NCI-H146 treated with DMSO at 0.1 percent for 48 hours (cell line): ENCODE measurements around the gene GLIPR1L1.
"Not testable (repeated sequence)": the region's sequence is repeated elsewhere in the genome, so short reads cannot be mapped to it uniquely, and the experiment has no call there.

Experiments
- DNase-seq: peaks from one replicate; lab custom pipeline; 2025; ENCODE audit not compliant: unreplicated experiment; lab: John Stamatoyannopoulos, UW

The GLIPR1L1 gene, protein sequence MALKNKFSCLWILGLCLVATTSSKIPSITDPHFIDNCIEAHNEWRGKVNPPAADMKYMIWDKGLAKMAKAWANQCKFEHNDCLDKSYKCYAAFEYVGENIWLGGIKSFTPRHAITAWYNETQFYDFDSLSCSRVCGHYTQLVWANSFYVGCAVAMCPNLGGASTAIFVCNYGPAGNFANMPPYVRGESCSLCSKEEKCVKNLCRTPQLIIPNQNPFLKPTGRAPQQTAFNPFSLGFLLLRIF

DNA sequence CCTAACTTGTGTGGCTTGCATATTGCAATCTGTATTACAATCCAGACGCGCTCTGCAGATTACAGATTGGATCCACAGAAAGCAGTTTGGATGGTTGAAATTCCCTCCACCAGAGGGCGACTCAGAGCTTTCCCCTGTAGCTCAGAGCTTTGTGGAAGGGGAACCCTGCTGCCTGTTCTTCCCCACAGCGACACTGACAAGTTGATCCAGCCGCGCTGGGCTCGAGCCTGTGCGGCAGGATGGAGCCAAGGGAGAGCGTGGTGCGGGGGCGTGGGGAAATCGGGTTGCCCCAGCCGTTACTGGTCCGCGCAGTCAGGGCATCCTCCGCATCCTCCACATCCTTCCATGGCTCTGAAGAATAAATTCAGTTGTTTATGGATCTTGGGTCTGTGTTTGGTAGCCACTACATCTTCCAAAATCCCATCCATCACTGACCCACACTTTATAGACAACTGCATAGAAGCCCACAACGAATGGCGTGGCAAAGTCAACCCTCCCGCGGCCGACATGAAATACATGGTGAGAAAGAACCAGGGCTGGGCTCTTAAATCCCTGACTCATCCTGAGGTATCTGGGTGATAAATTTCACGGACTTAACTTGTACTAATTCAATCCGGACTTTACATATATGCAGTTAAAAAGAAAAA, at the start of gene GLIPR1L1:
TSS of gene GLIPR1L1 (plus strand) at position 287 of the 647 bp plus-strand sequence. CDS start at position 346, 59 bp downstream.
- DNase-seq = peak; percentile 81

DNA sequence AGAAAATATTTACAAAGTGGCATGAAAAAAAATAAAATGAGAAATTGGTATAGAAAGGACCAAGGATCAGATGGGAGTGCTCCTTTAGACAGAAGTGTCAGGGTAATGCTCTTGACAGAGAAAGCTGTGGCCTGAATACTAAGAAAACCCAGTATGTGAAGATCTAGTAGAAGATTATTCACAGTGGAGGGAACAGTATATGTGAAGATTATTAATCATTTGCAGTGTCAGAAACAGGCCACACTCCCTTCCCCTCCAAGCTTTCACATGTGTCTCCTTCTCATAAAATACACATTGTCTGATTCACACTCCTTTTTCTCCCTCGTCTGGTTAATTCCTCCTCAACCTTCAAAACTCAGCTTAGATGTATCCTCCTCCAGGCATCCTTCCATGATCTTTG, 45.6 kb upstream of the GLIPR1L1 start:
- no peak for DNase-seq

DNA sequence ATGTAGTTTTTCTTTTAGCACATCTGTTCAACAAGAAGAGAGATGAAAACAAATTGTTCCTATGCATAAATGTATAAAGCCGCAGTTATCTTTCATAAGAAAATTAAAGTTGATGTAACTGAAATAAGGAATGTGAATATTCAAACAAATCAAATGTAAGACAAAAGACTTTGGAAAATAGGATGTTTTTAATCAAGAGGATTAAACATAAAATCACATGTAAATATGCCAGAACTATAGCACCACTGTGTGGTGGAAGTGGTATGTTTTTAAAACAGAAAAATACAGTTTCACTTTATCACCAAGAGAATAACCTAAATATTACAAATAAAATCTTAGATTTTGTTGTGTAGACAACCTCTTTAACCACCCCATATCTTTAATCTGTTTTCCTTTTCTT, 44.7 kb upstream of the GLIPR1L1 start:
- no peak for DNase-seq

DNA sequence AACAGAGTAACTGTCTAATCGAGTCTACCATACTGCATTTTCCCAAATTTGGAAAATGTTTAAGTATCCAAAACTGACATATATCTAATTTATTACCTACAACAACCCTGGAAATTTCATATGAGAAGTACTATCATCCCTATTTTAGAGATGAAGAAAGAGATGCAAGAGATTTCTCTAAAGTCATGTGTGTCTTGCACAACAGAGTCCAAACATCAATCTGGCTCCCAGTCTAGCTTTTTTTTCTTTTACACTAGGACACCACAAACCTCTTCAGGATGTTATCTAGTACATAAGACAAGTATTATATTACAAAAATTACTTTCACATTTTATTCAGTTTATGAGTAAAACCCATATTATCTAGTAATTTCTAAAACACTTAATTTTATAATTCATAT, 43.5 kb upstream of the GLIPR1L1 start:
- DNase-seq = no peak

DNA sequence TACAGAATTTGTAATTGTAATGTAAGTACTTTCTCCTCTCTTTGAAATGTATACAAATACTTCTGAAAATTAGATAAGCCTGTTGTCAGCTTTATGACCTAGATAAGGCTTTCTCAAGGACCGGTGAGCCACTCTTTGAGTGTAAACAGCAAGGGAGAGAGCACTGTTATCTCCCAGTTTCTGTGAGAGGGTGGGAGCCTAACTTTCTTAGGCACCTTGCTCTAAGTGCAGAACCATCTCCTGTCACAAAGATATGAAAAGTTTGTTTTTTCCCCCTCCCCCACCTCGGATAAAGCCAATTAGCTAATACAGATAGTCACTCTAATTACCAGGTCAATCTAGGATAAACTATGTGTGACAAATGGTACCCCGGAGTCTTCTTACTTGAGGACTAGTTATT, 40.1 kb upstream of the GLIPR1L1 start:
- no peak for DNase-seq

DNA sequence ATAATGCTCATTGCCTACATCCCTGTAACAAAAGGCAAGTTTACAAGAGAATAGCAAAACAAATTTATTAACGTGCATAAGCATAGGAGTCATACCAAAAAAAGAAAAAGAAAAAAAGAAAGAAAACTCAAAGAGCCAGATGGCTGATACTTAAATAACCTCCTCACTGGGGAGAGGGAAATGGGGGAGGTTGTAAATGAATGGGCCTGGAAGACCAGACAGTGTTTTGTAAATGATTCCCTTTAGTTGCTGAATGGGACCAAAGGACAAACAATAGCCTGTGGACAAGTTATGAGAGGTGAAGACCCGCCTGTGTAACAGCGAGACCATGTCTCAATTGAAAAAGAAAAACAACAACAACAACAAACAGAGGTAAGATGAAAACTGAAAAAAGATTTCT, 39.7 kb upstream of the GLIPR1L1 start:
- DNase-seq = no peak

DNA sequence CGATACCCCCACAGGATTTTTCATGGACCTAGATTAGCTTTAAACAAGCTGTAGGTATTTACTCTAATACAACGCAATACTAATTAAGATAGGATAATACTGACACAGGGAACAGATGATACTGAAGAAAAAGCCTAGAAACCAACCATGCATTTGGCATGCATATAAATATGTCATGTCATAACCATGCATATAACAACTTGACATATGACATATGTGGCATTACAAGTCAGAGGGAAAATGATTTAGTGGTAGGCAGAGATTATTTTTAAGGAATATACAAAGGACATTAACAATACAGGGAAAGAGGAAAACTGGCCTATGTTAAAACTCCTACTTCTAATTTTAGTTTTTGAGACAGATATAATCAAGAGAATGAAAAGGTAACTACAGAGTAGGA, 32.2 kb upstream of the GLIPR1L1 start:
- no peak for DNase-seq

DNA sequence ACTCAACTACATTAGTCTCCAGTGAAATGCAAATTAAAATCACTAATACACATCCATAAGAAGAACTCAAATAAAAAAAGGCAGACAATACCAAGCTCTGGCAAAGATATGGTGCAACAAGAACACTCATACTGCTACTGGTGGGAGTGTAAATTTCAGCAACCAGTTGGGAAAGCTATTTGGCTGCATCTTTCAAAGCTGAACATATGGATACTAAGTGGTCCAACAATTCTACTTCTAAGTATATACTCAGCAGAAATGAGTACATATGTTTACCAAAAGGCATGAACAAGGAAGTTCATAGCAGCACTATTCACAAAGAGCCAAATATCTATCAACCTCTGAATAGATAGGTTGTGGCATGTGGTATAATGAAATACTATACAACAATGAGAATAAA, 31.7 kb upstream of the GLIPR1L1 start:
- no peak for DNase-seq

DNA sequence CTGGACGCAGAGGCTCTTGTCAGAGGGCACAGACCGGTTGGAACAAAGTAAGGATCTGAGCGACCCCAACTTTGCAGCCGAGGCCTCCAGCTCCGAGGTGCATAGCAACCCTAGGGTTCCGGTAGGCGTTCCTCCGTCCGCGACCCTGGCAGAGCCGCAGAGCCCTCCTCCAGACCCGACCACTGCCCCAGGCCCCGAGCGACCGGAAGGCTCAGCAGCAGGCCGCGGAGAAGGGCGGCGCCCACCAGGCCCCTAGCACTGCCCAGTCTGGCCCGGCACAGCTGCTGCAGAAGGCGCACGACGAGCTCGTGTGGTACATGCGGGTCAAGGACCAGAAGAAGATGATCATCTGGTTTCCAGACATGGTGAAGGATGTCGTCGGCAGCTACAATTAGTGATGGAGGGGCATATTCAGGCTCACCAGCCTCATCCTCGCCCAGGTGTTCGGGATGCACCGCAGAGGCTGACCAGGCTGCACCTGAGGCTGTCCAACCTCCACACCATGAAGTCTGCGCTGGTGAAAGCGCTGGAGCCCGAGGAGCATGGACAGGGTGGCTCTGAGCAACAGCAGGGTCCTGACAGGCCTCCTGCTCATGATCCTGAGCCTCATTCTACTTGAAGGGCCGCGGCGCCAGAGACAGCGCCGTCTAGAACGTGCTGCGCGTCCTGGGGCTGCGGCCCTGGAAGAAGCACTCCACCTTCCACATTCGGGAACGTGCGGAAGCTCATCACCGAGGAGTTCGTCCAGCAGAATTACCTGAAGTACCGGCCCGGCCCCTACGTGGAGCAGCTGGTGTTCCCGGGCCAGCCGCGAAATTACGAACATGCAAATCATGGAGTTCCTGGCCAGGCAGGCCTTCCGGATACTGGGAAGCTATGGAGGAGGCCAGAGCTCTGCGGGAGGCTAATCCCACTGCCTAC, 28.8 kb upstream of the GLIPR1L1 start:
- DNase-seq = no peak

DNA sequence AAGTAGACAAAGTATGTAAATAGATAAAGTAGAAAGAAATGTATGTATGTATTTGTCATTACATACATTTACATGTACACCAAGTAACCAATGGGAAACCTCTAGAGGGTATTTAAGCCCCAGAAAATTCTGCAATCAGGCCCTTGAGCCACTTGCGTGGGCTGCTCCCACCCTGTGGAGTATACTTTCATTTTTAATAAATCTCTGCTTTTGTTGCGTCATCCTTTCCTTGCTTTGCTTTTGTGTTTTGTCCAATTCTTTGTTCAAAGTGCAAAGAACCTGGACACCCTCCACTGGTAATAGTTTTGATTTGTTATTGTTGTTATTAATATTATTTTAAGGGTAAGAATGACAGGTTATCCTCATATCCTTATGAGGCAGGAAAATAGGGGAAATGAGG, 26.2 kb upstream of the GLIPR1L1 start:
- DNase-seq = no peak

DNA sequence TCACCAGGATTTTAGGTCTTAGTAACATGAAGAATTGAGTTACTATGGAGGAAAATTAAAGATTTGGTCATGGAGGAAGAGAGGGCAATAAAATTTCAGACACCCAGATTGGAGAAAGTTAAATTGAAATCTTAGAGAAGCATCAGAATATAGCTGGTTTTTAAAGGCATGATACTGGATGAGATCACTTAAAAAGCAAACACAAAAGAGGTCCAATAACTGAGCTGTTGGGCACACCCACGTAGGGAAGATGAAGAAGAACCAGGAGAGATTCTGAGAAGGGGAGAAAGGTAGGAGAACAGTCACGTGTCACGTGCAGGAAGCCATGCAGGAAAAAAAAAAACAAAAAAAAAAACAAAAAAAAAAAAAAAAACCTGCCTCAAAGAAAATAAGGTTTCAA, 23.1 kb upstream of the GLIPR1L1 start:
- no peak for DNase-seq

DNA sequence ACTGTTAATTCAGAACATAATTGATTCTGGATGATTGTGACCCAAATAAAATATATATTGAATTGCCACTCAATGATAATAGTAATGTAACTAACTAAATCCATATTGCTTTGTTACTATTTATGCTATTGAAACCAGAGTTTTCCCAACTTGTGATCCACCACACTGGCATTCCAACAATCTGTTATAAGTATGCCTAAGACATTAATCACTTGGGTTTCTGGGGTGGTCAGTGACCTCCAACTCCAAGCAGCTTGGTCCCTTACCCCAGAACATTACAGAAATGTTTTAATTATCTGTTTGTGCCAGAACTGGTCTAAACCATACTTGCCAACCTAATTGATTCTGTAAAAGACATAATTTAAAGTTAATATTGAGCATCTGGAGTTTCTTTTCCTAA, 19.0 kb upstream of the GLIPR1L1 start:
- no peak for DNase-seq

DNA sequence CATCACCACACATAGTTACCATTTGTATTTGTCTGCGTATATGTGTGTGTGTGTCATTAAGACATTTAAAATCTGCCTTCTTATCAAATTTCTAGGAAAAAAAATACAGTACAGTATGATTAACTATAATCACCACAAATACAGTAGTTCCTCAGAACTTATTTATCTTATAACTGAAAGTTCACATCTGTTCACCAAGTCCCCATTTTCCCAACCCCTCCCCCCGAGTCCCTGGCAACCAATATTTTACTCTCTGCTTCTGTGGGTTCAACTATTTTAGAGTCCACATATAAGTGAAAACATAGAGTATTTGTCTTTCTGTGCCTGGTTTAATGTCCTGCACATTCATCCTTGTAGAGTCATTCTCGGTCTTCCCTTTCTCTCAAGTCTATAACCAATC, 16.7 kb upstream of the GLIPR1L1 start:
- no peak for DNase-seq

DNA sequence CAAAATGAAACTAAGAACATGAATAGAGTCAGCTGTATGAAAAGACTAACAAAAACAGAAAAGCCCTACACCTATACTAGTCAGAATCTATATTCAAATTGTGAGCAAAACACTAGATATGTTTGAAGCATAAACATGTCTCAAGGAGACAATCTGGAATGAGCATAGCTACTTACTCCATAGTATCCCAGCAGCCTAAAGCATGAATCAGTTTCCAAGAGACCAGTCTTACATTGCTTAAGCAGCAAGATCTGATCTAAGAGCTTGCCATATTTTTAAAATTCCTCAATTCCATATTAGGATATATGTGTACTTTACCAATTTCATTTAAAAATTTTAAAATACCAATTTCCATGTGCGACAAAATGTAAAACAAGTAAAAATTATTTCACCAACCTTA, 12.0 kb upstream of the GLIPR1L1 start:
- no peak for DNase-seq

DNA sequence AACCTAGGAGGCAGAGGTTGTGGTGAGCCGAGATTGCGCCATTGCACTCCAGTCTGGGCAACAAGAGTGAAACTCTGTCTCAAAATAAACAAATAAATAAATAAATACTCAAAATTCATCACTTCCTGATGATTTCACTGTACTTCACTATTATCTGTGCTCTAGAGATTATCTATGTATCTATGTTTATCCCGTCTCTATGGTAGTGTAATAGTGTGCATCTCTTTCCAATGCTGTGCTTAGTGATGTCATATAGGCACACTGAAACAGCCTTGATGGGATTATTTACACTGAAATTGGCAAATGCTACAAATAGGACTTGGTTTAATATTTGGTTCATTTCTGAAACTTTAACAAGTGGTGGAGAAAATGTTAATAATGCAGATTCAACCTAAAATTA, 10.8 kb upstream of the GLIPR1L1 start:
- DNase-seq = no peak

DNA sequence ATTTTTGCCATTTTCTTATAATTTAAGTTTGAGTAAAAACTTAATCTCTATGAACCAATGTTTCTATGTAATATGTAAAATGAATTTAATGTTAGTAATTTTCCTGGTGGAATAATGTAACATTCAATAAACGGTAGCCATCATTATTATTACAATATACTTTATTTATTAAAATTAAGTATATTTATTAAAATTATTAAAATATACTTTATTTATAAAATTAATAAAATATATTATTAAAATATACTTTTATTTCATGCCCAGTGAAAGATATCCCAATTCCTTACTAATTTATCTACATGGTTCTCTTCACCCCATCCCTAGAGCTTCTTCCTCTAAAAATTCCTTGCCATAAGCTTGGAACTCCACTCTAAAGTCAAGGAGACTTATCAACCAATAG, 6.8 kb upstream of the GLIPR1L1 start:
- DNase-seq = no peak

DNA sequence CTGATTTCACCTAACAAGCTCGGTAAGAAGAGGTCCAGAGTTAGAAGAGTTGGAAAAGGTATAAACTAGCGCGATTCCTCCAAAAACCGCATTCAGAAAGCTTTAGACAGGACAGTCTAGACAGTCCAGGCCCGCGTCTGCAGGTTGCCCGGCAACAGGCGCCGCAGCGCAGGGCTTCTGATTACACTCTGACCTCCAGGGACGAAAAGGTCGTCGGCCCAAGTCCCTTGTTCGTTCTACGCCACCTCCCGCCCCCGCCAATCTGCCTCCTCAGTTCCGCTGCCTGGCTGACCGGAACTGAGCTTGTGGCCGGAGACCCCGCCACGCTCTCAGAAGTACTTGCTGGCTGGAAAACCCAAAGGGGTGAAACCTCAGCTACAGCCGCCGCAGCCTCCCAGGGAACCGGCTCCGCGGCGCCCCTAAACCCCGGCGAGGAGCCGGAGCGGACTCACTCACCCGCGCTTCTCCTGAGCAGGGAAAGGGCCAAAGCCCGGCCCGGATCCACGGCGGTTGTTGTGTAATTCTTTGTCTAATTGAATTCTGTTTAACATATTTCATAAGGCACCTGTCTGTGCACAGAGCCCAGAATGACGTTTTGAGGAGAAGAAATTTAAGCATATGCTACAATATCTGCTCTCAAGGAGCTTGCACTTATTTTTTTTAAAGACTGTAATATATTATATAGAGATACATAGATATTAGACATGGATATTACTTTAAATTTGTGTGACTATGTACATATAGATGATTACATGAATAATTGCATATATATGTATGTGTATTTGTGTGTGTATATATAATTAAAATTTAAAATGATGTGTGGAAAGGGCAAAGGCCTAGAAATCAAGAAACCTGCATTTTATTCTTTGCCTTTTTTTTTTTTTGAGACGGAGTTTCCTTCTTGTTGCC, 4.3 kb upstream of the GLIPR1L1 start, which contains the start of gene CAPS2:
TSS of gene CAPS2 (minus strand) at position 407 of the 909 bp plus-strand sequence. CDS start 3,826 bp downstream, outside the sequence.
- DNase-seq = peak; percentile 57

DNA sequence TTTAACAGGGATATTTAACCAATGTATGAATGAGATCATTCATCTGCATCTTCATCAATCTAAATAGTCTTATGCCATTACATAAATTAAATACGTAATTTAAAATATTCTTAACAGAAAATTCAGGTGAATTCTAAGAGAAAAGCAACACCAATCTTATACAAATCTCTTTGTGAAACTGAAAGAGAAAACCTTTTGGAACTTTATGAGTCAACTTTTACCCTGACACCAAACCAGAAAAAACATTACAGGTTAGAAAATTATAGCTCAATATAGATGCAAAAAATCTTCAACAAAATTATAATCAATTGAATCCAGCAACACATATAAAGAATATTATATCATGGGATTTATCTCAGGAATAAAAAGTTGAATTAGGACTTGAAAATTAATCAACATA, 3.4 kb downstream of the GLIPR1L1 start:
- DNase-seq = no peak

DNA sequence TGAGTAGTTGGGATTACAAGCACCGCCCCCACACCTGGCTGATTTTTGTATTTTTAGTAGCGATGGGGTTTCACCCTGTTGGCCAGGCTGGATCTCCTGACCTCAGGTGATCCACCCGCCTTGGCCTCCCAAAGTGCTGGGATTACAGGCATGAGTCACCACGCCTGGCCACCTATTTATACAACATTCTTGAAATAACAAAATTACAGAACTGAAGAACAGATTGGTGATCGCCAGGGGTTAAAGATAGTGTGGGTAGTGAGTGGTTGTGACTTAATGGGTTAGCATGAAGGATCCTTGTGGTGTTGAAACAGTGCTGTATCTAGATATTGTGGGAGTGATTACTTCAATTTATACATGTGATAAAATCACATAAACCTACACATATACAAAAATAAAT, 7.4 kb downstream of the GLIPR1L1 start:
- no peak for DNase-seq

DNA sequence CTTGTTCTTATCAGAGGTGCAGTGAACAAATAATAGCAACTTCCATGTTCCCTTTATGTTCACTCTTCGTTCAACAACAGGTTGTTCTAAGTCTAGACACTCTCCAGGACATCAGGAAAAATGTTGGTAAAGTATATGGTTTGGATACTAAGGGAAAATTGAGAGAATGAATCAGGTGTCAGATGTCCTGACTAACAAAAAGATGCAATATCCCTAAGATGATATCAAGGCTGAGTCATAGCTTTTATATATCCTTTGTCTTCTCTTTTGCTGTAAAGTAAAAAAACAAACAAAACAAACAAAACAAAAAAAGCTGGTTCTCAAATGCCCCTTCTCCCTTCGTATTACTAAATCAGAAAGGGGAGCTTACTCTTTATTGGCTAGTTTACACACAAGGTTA, 11.1 kb downstream of the GLIPR1L1 start:
- no peak for DNase-seq

DNA sequence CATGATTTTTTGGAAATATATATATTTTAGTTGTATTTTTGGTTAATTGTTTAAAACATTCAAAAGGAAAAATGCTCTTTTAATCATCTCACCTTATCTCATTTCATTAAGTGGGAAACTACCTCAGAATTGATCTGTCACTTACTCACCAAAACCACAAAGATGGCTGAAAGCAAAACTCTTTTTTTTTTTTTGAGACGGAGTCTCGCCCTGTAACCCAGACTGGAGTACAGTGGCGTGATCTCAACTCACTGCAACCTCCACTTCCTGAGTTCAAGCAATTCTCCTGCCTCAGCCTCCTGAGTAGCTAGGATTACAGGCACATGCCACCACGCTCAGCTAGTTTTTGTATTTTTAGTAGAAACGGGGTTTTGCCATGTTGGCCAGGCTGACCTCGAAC, 11.7 kb downstream of the GLIPR1L1 start:
- not testable (repeated sequence) for DNase-seq
